ENCODE results near the gene FOXC2.
A peak's percentile ranks its signal among the peaks of the same experiment; 100 is the strongest.

FOXC2 gene

DNA sequence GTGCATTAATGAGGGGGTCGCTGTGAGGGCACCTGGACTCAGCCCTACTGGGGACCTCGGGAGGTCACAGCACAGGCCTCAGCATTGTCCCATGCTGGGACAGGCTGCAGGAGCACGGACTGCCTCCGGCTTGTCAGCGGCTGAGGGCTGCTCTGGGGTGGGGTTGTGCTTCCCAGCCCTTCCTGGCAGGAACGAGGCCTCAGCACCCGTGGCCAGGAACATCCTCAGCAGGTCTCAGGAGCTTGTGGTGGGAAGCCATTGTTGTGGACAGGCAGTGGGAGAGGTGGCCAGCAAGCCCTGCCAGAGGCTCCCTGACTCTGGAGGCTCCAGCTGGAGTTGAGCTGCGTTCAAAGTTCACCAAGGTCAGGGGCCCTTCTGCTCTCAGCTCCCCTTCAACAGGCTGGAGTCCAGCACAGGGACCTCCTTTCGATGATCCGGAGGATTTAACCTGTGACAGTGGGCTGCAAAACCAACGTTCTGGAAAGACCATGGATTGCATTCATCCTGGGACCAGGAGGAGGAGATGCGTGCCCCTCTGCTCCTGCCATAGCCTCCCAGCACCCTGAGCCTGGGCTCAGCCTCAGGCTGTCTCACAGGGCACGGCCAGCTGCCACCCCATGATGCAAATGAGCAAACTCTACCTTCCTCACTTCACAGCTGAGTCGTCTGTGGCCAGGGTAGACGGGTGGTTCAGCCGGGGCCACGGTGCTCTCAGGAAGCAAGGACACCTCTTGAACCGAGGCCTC lies 44.3 kb downstream of the FOXC2 start:
- H3K4me3 ChIP-seq (ENCODE audit: low read depth, low read length) = no peak overlapping the region

DNA sequence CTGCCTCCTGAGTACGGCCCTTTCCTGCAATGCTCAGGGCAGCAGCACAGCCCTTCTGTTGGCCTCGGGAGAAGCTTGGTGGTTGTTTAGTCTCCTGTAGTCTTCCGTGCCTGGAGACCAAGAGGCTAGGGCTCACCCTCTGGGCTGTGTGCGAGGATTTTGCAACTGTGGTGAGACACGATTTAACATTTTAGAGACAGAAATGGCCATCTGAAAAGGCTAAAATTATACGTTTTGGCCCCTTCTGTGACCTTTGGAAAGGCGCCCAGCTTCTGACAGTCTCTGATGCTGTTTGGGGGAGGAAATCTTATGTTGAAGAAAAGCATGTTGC lies 44.9 kb downstream of the FOXC2 start:
- TF ChIP-seq, protein P1, sequence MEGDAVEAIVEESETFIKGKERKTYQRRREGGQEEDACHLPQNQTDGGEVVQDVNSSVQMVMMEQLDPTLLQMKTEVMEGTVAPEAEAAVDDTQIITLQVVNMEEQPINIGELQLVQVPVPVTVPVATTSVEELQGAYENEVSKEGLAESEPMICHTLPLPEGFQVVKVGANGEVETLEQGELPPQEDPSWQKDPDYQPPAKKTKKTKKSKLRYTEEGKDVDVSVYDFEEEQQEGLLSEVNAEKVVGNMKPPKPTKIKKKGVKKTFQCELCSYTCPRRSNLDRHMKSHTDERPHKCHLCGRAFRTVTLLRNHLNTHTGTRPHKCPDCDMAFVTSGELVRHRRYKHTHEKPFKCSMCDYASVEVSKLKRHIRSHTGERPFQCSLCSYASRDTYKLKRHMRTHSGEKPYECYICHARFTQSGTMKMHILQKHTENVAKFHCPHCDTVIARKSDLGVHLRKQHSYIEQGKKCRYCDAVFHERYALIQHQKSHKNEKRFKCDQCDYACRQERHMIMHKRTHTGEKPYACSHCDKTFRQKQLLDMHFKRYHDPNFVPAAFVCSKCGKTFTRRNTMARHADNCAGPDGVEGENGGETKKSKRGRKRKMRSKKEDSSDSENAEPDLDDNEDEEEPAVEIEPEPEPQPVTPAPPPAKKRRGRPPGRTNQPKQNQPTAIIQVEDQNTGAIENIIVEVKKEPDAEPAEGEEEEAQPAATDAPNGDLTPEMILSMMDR (IDR thresholded peaks at IDR 0.05; ENCODE audit: low read depth, low read length) = no peak
- H3K4me3 ChIP-seq (ENCODE audit: low read depth, low read length) = no peak overlapping the region

More for the DNA sequence above, 44.3 kb downstream of the FOXC2 start:
- TF ChIP-seq, protein P1 (IDR thresholded peaks at IDR 0.05; ENCODE audit: low read depth, low read length) = no peak

DNA sequence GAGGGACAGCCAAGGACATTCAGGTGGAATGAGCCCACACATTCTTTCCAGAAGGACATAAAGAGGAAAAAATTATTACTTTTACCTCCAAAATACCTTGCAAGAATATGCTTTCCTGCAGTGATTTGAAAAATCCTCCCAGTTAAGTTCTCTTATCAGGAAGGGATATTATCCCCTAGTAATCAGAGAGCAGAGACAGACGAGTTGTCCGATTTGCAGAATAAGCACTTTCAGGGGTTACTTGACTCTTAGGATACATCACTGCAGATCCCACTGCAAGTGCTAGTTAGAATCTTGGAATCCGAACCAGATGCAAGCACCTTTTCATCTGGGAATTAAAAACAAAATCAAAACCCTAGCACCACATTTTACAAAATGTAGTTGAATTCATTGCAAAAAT lies 45.3 kb downstream of the FOXC2 start:
- no peak overlapping the region for H3K4me3 ChIP-seq (ENCODE audit: low read depth, low read length)
- TF ChIP-seq, protein P1 (IDR thresholded peaks at IDR 0.05; ENCODE audit: low read depth, low read length) = no peak

DNA sequence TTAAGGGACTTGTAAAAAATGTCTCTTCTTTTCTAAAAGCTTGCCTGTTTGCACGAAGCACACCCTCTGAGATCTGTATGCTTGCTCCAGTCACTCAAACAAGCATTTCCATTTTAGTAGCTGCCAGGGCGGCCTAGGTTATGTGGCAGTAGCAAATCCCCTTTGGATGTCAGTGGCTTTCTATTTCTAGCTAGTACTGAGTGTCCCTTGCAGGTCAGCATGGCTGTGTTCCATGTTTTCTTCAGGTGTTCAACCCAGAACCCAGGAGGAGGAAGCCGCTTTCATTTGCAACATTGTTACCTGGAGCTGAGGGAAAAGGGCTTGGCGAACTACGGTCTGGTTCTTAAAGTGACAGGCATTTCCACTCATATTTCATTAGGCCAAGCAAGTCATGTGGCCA lies 48.1 kb downstream of the FOXC2 start:
- TF ChIP-seq, protein P1 (IDR thresholded peaks at IDR 0.05; ENCODE audit: low read depth, low read length) = no peak
- H3K4me3 ChIP-seq (ENCODE audit: low read depth, low read length) = no peak overlapping the region

DNA sequence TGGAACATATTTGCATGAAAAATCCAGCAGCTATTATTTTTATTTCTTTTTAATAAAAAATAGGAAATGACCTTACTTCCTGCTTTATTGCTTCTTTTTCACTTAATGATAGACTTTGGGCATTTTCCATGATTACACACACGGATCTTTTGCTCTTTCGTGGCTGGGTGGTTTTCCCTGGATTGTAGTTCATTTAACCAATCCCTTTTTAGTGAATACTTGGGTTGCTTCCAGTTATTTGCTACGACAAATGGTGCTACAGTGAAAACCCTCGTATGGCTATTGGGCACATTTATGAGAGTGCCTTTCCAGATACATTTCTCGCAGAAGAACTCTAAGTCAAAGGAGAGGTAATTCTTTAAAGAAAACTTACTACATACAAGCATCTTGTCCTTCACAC lies 50.3 kb downstream of the FOXC2 start:
- TF ChIP-seq, protein P1 (IDR thresholded peaks at IDR 0.05; ENCODE audit: low read depth, low read length) = no peak
- no peak overlapping the region for H3K4me3 ChIP-seq (ENCODE audit: low read depth, low read length)

DNA sequence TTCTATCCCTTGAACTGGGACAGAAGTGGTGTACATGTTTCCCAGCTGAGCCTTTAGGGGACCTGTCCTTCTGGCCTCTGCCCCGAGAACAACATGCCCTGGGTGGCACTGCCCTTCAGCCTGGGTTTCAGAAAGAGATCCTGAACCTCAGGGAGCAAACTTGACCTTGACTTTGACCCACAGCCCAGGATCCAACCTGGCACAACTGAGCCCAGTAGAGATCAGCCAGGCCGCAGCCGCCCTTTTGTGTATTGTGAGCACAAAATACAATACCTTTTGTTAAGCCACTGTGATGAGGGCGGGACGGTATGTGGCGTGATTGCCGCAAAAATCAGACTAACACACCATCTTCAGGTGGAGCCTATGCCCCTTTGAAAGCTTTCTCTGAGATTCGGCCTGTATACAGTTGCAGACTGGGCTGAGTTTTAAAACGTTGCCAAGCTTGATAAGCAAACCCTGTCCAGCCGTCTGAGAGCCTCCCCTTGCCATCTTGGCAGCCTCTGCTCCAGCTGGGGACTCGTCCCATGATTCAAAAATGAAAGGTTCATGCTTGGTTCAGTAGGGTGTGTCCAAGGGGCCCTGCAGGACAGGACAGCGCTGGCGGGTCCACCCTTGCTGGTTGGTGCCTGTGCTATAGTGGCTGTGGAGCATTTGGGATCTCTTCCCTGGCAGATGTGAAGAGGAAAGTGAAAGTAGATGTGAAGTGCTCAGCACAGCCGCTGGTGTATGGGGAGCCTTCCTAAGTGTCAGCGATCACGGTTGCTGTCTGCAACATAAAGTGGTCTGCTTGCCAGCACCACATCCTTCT lies 52.0 kb downstream of the FOXC2 start:
- peak overlapping the region; percentile 47 for H3K4me3 ChIP-seq (ENCODE audit: low read depth, low read length)
- TF ChIP-seq, protein P1 (IDR thresholded peaks at IDR 0.05; ENCODE audit: low read depth, low read length) = no peak
